GM18861 (cell line): ENCODE measurements around the gene FARS2.

Source experiments
- ATAC-seq: cut with Tn5 transposase; IDR thresholded peaks from one replicate; pipeline ENCODE4 v1.9.1; 2021; ENCODE audit not compliant: unreplicated experiment

Gene FARS2

GRCh38 chr6:5525209-5525608 is 263.9 kb downstream of the FARS2 start:
- ATAC-seq = no peak

GRCh38 chr6:5529015-5529414 is 267.7 kb downstream of the FARS2 start:
- no peak for ATAC-seq

- no peak for ATAC-seq
Measured at GRCh38 chr6:5529733-5530132, 268.4 kb downstream of the FARS2 start.

- ATAC-seq = no peak
Measured at GRCh38 chr6:5531161-5531560, 269.8 kb downstream of the FARS2 start.

- no peak for ATAC-seq
Measured at GRCh38 chr6:5531853-5532375, 270.6 kb downstream of the FARS2 start.

- ATAC-seq = no peak
Measured at GRCh38 chr6:5532941-5533340, 271.6 kb downstream of the FARS2 start.

- ATAC-seq = no peak
Measured at GRCh38 chr6:5534643-5535042, 273.3 kb downstream of the FARS2 start.

- no peak for ATAC-seq
Measured at GRCh38 chr6:5536644-5537043, 275.3 kb downstream of the FARS2 start.

- ATAC-seq = no peak
Measured at GRCh38 chr6:5537132-5537531, 275.8 kb downstream of the FARS2 start.

GRCh38 chr6:5537967-5538366 is 276.7 kb downstream of the FARS2 start:
- no peak for ATAC-seq

- ATAC-seq = no peak
Measured at GRCh38 chr6:5540370-5540769, 279.1 kb downstream of the FARS2 start.

- ATAC-seq = no peak
Measured at GRCh38 chr6:5541025-5541424, 279.7 kb downstream of the FARS2 start.

GRCh38 chr6:5541751-5542432 is 280.6 kb downstream of the FARS2 start:
- ATAC-seq = no peak

GRCh38 chr6:5547556-5547955 is 286.2 kb downstream of the FARS2 start:
- no peak for ATAC-seq

GRCh38 chr6:5550631-5551030 is 289.3 kb downstream of the FARS2 start:
- ATAC-seq = no peak

- no peak for ATAC-seq
Measured at GRCh38 chr6:5552243-5552642, 290.9 kb downstream of the FARS2 start.

- ATAC-seq = no peak
Measured at GRCh38 chr6:5553767-5554166, 292.5 kb downstream of the FARS2 start.

GRCh38 chr6:5554226-5554625 is 292.9 kb downstream of the FARS2 start:
- ATAC-seq = no peak

GRCh38 chr6:5556011-5556410 is 294.7 kb downstream of the FARS2 start:
- no peak for ATAC-seq

GRCh38 chr6:5557506-5557905 is 296.2 kb downstream of the FARS2 start:
- no peak for ATAC-seq

- ATAC-seq = no peak
Measured at GRCh38 chr6:5559651-5560050, 298.3 kb downstream of the FARS2 start.

- no peak for ATAC-seq
Measured at GRCh38 chr6:5562277-5562676, 301.0 kb downstream of the FARS2 start.

GRCh38 chr6:5563086-5563485 is 301.8 kb downstream of the FARS2 start:
- no peak for ATAC-seq
